HG02571 (cell line): ENCODE measurements around the gene GPR42.

Experiments
- ATAC-seq: cut with Tn5 transposase; IDR thresholded peaks from one replicate; pipeline ENCODE4 v1.9.1; 2021; ENCODE audit warnings: mild to moderate bottlenecking, moderate library complexity; ENCODE audit not compliant: unreplicated experiment

Gene GPR42

GRCh38 chr19:35370722-35371121 lies at the start of gene GPR42:
Gene GPR42, plus strand, starts transcription at chr19:35371068. Its CDS starts 292 bp downstream, at chr19:35371360.
- ATAC-seq = no peak

- no peak for ATAC-seq
Measured at GRCh38 chr19:35321291-35321690, 49.6 kb upstream of the GPR42 start.

- no peak for ATAC-seq
Measured at GRCh38 chr19:35322014-35322413, 48.9 kb upstream of the GPR42 start.

- ATAC-seq = no peak
Measured at GRCh38 chr19:35327642-35328041, 43.2 kb upstream of the GPR42 start.

GRCh38 chr19:35328851-35329285 lies 42.0 kb upstream of the GPR42 start, which contains the start of gene CD22:
Gene CD22, plus strand, starts transcription at chr19:35329187. Its CDS starts 2,854 bp downstream, at chr19:35332041.
- no peak for ATAC-seq

- ATAC-seq = no peak
Measured at GRCh38 chr19:35329323-35329722, 41.5 kb upstream of the GPR42 start.

GRCh38 chr19:35330475-35330874 lies 40.4 kb upstream of the GPR42 start:
- peak; percentile 40 for ATAC-seq

GRCh38 chr19:35331551-35332214 lies 39.2 kb upstream of the GPR42 start:
- ATAC-seq = no peak

- no peak for ATAC-seq
Measured at GRCh38 chr19:35332817-35333216, 38.1 kb upstream of the GPR42 start.

GRCh38 chr19:35334144-35334753 lies 36.6 kb upstream of the GPR42 start:
- ATAC-seq = no peak

GRCh38 chr19:35336166-35336955 lies 34.5 kb upstream of the GPR42 start:
- ATAC-seq = no peak

GRCh38 chr19:35337097-35337983 lies 33.5 kb upstream of the GPR42 start:
- ATAC-seq = no peak

- ATAC-seq = no peak
Measured at GRCh38 chr19:35337984-35338296, 32.9 kb upstream of the GPR42 start.

- ATAC-seq = no peak
Measured at GRCh38 chr19:35340431-35340830, 30.4 kb upstream of the GPR42 start.

- ATAC-seq = no peak
Measured at GRCh38 chr19:35341006-35341405, 29.9 kb upstream of the GPR42 start.

- no peak for ATAC-seq
Measured at GRCh38 chr19:35341565-35342225, 29.2 kb upstream of the GPR42 start.

- ATAC-seq = no peak
Measured at GRCh38 chr19:35342430-35342829, 28.4 kb upstream of the GPR42 start.

- ATAC-seq = no peak
Measured at GRCh38 chr19:35344511-35345031, 26.3 kb upstream of the GPR42 start.

- ATAC-seq = no peak
Measured at GRCh38 chr19:35345671-35346111, 25.2 kb upstream of the GPR42 start.
